GM21717 (cell line): ENCODE data around the gene PITPNM1.

Experiments used
- ATAC-seq: cut with Tn5 transposase; IDR thresholded peaks from one replicate; pipeline ENCODE4 v1.9.1; 2021; ENCODE audit warnings: mild to moderate bottlenecking, moderate library complexity; ENCODE audit not compliant: unreplicated experiment

Gene PITPNM1

DNA sequence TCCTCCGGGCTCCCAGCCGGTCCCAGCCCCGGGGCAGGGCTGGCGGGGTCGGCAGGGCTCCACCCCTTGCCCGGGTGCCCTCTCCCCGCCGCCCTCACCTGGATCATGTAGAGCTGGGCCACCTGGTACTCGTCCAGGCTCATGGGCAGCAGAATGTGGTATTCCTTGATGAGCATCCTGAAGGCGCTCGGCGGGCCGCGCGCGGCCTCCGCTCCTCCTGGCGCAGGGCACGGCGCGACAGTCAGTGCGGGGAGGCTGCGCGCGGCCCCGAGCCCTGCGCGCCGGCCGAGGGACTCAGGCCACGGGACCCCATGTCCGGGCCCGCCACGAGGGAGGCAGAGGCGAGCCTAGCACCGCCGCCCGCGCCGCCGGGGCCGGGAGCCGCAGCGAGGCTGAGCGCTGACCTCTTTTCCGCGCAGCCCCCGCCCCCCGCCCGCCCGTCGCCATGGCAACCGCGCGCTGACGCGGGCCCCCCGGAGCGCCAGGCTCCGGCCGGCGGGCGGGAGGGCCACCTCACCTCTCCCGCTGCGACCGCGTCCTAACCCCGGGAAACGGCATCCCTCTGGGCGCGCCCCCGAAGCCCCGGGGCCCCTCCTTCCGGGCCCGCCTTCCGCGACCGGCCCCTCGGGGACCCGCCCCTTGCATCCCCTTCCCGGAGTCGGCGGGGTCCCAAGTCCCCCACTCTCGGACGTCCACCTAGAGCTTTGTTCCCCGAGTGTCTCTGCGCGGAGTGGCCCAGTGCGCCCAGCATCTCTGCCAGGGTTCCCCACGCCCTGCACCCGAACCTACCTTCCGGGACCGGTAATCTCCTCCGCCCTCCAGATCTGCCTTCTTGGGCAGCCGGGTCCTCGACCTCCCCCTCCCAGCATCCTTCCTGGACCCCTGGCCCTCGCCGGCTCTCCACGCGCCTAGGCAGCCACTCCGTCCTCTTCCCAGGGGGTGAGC lies 886 bp downstream of the PITPNM1 start:
- ATAC-seq: no peak

GRCh38 chr11:67503119-67504004 lies 1.8 kb downstream of the PITPNM1 start:
- ATAC-seq: no peak

- no peak for ATAC-seq
Measured at GRCh38 chr11:67502328-67502979, 2.7 kb downstream of the PITPNM1 start.

DNA sequence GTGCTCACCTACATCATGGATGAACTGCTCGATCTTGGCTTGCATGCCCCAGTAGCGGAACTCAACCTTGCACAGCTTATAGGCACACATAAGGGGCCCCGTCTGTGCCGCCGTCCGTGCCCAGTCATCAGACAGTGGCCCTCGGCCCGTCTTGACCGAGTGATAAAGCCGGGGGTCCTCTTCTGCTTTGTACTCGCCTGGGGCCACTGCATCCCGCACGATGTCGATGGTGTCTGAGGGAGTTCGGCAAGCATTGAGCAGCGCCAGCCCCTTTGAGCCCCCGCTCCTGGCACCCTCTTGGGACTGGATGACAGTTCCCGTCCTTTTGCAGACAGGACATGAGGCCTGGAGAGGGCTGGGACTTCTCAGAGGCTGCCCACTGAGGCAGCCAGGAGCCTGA lies 3.3 kb downstream of the PITPNM1 start:
- ATAC-seq: no peak

DNA sequence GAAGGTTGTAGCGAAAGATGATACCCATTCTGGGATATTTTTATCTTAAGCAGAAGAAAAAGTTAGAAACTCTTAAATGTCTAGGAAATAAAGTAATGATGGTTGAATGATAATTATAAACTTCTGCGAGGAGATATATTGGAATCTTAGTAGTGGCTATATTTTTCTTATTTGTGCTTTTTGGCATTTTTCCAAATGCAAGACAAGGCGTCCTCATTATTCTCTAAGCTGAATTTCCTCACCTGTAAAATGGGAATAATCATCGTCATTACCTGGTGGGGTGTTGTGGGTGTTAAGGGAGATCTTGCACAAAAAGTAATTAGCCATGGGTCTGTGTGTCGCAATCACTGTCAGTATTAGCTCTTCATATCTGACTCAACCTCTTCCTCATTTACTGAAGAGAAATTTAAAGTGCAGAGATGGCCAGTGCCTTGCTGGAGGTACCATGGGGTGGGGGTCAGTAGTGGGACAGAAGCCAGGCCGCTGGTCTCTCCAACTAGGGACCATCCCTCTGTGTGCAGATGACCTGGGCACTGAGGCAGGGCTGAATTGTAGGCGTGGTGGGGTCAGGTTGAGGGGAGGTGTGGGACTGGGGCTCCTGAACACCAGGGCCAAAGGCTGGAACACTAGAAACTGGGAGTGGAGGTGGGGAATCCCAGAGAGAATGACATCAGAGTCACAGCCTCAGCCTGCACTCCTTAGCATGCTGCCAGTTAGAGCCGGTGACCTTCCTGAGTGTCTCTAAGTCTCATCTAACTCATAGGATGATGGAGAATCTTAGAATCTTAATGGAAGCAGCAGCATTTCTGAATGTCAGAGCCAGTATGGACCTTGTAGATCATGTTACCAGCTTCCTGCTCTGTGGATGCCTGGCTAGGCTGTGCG lies 4.1 kb downstream of the PITPNM1 start:
- ATAC-seq: no peak

GRCh38 chr11:67500484-67500821 lies 4.7 kb downstream of the PITPNM1 start:
- no peak for ATAC-seq

- ATAC-seq: no peak
Measured at GRCh38 chr11:67499808-67500483, 5.2 kb downstream of the PITPNM1 start.

GRCh38 chr11:67498544-67498972 lies 6.6 kb downstream of the PITPNM1 start:
- ATAC-seq: no peak

GRCh38 chr11:67497656-67498291 lies 7.4 kb downstream of the PITPNM1 start:
- ATAC-seq: no peak

DNA sequence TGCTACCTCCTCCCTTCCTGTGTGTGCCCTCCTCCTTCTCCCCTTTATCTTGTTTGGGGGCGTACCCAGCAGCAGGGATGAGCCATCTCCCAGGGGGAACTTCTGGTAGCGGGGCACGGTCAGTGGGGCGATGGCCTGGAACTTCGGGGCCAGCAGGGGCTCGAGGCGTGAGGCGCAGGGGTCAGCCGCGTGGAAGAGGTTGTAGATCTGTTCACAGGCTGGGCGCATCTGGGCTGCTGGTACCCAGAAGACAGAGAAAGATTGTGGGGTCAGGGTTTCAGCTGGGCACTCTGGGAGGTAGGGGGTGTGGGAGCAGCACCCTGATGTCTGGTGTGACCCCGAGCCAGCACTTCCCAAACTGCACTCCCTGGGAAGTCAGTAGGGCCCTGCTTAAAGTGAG lies 9.1 kb downstream of the PITPNM1 start:
- ATAC-seq: no peak

GRCh38 chr11:67495234-67496005 lies 9.7 kb downstream of the PITPNM1 start:
- no peak for ATAC-seq

GRCh38 chr11:67494371-67495233 lies 10.6 kb downstream of the PITPNM1 start:
- ATAC-seq: no peak

GRCh38 chr11:67493548-67494370 lies 11.4 kb downstream of the PITPNM1 start:
- ATAC-seq: no peak

DNA sequence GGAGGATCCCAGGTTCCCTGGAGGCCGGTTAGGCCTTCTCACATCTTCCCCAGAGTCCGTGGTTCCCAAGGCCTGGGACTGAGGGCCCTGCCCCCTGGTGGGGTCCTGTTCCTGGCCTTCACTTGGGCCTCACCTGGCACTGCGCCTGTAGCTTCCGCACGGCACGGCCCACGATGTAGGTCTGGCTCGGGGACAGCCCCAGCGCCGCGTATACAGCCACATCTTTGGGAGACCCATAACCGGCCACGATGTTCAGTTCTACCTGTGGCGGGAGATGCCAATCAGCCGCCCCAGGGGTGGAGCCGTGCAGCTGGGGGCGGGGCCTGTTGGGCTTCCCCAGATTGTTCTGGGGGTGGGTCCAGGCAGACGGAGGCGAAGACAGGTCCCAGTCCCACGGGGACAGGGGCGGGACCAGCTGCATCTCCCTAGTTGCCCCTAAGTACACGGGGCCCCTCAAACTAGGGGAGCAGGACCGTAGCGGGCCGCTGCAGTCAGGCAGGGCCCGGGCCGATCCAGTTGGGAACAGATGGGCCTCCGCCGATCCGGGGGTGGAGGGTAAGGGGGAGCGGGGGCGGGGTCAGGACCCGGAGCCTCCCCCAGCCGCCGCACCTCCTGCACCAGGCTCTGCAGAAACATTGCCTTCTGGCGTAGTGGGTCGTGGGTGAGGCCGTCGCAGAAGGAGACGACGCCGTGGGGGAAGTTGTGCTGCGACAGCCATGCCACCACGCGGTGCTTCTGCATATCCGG lies 12.2 kb downstream of the PITPNM1 start:
- ATAC-seq: no peak

DNA sequence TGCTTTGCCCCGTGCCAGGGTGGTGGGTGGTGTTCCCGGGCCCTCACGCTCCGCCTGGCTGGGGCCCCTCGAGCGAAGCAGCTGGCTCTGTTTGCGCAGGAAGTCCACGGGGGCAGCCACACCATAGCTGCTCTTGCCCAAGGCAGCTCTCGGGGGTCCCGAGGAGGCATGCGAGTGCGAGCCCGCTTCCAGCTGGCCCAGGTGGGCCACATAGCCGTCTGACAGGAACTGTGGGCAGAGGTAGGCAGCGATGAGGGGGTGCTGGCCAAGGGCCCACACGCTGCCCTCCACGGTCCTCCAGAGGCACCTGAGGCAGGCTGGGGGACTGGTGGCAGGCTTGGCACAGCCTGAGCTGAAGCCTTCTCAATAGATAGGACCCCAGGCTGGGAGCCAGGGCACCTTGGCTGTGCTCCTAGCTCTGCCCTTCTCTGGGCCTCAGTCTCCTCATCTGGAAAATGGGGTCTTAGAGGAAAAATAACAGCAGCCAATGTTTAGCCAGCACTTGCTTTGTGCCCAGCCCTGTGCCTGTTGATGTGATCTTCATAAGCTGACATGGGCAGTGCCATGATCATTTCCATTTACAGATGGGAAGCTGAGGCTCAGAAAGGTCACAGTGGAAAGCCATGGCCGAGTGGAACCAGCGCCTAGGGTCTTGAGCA lies 13.0 kb downstream of the PITPNM1 start:
- no peak for ATAC-seq
